Renal cortex interstitium (tissue), 11 donors: Measurements from ENCODE around the gene PTPRN2. TPM values are rescaled to one million over a fixed set of nuclear protein-coding genes. Genes with fewer than 3 reads are reported as not detected.
"Not testable (repeated sequence)": the region's sequence is repeated elsewhere in the genome, so short reads cannot be mapped to it uniquely, and the experiment has no call there.

Experiments used
- DNase-seq, 11 donors: peaks; one replicate each; pipeline ENCODE4 v3.0.0-alpha.2; 2013; ENCODE audit warnings: low read depth in 9 of 11, low spot score in 4 of 11; ENCODE audit errors: extremely low read depth in 1 of 11
- polyA plus RNA-seq, 3 donors: library from polyadenylated mRNA; unstranded; fragments of 120-200 nt; gene quantifications; one replicate each; pipeline ENCODE4 v1.2.1, GENCODE V29; 2013; ENCODE audit not compliant: insufficient read length in 3 of 3

The PTPRN2 gene
- polyA plus RNA-seq, 3 donors, result 6.0 to 7.7 (median 7.2) TPM

- no peak for DNase-seq
Measured at GRCh38 chr7:158256091-158256816, 331.4 kb downstream of the PTPRN2 start.

DNA sequence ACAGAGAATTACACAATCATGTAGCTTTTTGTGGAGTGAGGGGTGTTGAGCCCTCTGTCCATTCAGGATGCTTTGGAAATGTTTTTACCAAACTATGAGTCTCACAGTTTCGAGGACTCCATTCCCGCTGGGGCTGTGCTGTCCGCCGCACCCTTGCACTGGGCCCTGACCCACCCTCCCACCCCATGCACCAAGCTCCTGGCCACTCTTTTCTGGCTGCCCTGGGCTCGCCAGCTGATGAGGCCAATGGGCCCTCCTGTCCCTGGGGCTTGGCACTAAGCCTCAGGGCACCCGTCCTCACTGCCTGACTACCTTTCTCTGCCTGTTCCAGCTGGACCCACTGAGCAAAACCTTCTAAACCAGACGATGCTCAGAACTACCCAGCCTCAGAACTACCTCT, 332.1 kb downstream of the PTPRN2 start:
- DNase-seq, result no peak

- DNase-seq, result no peak
Measured at GRCh38 chr7:158255156-158255555, 332.5 kb downstream of the PTPRN2 start.

DNA sequence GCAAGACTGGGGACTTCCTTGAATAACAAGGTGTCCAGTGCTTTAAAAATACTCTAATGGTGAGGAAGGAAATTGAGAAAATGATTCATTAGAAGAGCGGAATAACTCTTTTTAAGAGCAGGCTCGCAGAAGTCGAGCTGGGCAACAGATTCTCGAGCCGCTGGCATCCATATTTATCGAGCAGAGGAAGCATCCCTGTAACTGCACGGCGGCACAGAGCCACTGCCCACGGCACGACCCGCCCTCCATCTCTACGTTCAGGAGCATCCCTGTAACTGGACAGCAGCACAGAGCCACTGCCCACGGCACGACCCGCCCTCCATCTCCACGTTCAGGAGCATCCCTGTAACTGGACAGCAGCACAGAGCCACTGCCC, 334.0 kb downstream of the PTPRN2 start:
- DNase-seq, result not testable (repeated sequence)

DNA sequence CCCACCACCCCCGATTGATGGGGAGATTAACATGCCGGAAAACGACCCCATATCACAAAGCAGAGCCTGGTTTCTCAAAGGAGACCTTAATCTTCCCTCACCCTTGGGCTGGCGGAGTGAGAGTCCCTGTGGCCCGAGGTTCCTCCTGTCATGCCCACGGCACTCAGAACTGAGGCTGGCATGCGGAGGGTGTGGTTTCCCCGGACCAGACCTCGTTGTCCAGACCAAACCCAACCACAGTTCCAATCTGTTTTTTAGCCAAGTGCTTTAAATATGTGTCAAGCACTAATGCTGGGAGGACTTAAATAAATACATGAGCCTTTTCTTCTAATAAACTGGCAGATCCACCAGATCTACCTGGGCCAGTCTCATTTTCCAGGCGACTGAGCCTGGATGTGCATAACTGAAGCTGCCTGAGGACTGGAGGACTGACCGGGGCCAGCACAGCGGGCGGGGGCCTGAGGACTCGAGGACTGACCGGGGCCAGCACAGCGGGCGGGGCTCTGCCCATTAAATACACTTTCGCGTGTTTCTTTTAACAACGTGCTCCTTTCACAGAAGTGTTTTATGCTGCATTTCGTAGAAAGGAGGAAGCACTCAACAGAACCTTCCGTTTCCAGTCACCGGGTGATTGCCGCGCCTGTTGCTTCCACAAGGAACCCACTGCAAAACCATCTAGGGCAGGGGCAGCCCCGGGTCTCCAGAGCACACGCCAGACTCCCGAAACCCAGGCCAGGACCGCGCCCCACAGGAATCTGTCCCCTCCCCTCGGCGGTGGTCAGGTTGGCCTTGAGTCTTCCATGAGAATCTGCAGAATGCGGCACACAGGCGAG, 334.6 kb downstream of the PTPRN2 start:
- no peak for DNase-seq

DNA sequence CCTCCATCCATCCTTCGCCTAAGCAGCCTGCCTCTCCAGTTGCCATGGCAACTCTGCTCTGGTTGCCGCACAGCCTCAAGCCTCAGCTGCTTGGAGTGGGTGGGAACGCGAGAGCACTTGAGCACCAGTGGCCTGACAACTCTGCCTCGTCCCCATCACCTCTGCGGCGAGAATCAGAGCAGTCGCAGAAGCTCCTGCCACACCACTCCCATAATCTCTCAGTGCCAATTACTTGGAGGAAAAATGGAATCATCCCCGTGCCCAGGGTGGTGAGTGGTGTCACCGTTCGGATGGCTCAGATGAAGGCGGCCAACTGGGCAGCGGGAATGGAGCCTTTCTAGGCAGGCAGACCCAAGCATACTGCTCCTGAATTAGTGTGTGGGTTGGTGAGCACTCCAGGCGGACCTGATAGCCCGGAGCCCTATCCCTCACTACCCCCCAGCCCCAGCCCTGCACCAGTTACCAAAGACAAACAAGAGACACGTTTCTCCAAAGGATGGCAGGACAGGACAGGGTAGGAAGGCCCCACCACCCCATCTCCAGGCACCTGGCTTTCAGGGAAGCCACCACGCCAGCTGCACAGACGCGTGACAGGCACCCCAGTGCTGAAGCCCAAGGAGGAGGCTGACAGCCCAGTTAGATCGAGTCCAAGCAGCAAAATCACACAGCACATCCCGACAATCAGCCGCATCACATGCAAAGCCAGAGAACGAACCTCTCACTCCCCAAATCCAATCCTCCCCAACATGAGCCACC, 335.4 kb downstream of the PTPRN2 start:
- DNase-seq, result no peak

GRCh38 chr7:158251061-158251965, 336.3 kb downstream of the PTPRN2 start:
- no peak for DNase-seq

DNA sequence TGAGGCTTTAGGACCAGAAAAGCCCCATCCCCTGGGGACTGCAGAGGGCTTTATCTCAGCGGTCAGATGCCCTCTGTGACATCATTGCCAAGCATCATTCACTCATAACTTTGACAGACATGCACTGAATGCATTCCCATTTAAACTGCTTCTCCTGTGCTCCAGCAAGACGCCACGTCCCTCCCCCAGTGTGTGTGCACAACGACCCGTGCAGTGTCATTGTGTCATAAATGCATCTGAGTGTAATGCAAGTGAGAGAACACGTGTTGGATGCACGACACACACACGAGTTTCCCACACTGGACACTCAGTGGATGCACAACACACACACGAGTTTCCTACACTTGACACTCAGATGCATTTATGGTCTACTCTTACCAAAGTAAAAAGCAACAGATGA, 337.9 kb downstream of the PTPRN2 start:
- no peak for DNase-seq

DNA sequence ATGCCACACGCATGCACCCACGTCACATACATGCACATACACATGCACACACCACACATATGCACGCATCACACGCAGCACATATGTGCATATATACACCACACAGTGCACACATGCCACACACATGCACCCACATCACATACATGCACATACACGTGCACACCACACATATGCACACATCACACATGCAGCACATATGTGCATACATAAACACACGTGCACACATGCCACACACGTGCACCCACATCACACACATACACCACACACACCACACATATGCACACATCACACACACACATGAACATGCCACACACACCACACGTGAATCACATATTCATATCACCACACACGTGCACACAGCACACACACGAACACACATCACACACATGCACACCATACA, 338.8 kb downstream of the PTPRN2 start:
- no peak for DNase-seq

DNA sequence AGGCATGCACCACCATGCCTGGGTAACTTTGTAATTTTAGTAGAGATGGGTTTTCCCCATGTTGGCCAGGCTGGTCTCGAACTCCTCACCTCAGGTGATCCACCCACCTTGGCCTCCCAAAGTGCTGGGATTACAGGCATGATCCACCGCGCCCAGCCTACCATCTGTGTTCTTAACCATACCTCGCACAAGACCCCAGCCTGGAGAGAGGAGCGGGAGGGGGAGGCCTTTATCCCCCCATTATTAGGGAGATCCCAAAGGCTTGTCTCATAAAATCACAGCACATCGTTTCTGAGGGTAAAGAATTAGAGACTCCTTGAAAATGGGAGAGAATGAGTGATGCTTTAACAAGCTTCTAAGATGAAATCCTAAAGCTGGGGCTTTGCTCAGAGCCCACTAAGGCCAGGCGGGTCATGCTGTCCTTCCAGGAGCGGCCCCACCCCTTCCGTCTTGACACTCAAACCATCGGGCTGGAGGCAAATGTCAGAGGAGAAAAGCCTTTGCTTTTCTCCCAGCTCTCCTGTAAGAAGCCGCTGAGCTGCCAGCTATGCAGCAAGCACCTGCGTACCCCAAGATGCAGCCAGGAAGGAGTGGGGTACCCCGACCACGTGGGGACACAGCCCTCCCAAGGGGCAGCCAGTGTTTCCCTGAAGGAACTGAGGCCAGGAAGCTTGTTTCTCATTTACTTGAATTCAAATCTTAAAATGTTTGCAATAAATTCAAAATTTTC, 339.7 kb downstream of the PTPRN2 start:
- DNase-seq, result no peak

- no peak for DNase-seq
Measured at GRCh38 chr7:158246960-158247673, 340.5 kb downstream of the PTPRN2 start.

DNA sequence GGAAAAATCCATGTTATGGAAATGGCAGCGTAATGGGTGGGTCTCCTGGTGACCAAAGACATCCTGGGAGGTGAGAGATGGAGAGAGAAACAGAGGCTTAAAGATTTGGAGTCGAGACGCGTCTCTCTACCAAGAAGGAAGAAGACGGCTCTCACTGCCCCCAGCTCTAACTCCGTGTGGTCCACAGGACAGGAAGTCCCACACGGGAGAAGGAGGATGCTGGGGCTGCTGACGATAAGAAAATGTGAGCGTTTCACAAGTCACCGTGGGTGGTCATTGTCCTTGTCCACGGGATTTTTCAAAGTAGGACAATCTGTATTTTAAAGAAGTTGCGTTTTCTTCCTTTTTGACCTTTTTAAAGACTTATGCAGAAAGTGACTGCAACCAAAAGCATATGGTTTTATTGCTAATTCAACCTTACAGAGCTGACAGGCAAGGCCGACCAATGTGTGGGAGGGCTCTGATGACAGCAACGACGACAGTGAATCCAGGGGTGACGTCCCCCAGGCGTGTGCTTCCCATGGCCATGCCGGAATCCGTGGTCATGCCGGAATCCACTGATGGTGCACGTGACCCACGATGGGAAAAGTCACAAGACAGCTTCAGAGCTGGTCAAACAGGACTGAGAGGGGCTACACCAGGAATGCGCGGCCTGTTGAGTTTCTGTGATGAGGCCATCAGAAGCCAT, 341.2 kb downstream of the PTPRN2 start:
- DNase-seq, result no peak

DNA sequence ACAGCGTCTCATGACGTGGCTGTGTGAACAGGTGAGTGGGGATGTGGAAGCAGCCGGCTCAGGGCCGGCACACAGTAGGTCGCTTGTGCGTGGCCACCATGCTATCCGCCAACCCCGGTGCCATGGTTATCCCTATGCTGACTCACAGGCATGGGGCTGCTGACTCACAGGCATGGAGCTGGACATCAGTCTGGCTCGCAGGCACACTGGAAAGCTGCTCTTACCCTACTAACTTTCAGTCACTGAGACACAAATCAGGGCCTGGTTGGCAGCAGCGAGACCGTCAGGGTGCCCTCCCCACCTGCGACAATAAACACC, 341.9 kb downstream of the PTPRN2 start:
- no peak for DNase-seq

GRCh38 chr7:158244873-158245723, 342.5 kb downstream of the PTPRN2 start:
- no peak for DNase-seq

- DNase-seq, result no peak
Measured at GRCh38 chr7:158244430-158244829, 343.2 kb downstream of the PTPRN2 start.

GRCh38 chr7:158241919-158242318, 345.7 kb downstream of the PTPRN2 start:
- no peak for DNase-seq
